OCI-M2 (cell line): Measurements from ENCODE around the gene ACTR3C.

Source experiments
- DNase-seq: peaks from one replicate; lab custom pipeline; 2025; ENCODE audit not compliant: unreplicated experiment; lab: John Stamatoyannopoulos, UW

The ACTR3C gene

GRCh38 chr7:150322833-150323681 is at the start of gene ACTR3C, which contains the start of gene LRRC61:
Gene ACTR3C (minus strand): TSS chr7:150323545. CDS start chr7:150295296, 28,249 bp downstream.
Gene LRRC61 (plus strand): TSS chr7:150323355. CDS start chr7:150336862, 13,507 bp downstream.
- peak; percentile 91 for DNase-seq

- no peak for DNase-seq
Measured at GRCh38 chr7:150372271-150373048, 49.1 kb upstream of the ACTR3C start.

GRCh38 chr7:150371996-150372270 is 48.6 kb upstream of the ACTR3C start:
- no peak for DNase-seq

DNA sequence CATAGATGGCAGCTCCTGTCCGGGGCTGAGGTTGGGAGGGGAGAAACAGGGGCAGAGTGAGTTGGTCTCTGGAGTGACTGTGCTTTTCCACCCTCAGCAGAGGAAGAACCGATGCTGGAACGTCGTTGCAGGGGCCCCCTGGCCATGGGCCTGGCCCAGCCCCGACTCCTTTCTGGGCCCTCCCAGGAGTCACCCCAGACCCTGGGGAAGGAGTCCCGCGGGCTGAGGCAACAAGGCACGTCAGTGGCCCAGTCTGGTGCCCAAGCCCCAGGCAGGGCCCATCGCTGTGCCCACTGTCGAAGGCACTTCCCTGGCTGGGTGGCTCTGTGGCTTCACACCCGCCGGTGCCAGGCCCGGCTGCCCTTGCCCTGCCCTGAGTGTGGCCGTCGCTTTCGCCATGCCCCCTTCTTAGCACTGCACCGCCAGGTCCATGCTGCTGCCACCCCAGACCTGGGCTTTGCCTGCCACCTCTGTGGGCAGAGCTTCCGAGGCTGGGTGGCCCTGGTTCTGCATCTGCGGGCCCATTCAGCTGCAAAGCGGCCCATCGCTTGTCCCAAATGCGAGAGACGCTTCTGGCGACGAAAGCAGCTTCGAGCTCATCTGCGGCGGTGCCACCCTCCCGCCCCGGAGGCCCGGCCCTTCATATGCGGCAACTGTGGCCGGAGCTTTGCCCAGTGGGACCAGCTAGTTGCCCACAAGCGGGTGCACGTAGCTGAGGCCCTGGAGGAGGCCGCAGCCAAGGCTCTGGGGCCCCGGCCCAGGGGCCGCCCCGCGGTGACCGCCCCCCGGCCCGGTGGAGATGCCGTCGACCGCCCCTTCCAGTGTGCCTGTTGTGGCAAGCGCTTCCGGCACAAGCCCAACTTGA is 48.0 kb upstream of the ACTR3C start:
- DNase-seq = no peak

DNA sequence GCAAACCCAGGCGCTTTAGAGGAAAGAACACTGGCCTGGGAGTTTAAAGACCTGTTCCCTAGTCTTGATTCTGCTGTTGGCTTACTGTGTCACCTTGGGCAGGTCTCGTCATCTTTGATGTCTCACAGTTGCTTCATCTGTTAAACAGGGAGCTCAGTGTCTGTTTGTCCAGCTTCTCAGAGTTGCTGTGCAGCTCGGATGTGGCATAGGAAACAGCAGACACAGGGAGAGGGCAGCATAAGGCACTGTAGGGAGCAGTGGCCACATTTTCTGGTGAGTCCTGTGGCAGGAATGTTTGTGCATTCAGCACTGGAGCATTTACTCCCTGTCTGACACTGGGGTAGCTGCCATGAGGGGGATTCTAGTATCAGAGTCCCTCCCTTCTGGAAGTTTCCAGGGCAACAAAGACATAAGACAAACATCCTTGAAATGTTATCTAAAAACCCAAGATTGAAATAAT is 47.3 kb upstream of the ACTR3C start:
- DNase-seq = no peak

- no peak for DNase-seq
Measured at GRCh38 chr7:150369748-150370501, 46.6 kb upstream of the ACTR3C start.

DNA sequence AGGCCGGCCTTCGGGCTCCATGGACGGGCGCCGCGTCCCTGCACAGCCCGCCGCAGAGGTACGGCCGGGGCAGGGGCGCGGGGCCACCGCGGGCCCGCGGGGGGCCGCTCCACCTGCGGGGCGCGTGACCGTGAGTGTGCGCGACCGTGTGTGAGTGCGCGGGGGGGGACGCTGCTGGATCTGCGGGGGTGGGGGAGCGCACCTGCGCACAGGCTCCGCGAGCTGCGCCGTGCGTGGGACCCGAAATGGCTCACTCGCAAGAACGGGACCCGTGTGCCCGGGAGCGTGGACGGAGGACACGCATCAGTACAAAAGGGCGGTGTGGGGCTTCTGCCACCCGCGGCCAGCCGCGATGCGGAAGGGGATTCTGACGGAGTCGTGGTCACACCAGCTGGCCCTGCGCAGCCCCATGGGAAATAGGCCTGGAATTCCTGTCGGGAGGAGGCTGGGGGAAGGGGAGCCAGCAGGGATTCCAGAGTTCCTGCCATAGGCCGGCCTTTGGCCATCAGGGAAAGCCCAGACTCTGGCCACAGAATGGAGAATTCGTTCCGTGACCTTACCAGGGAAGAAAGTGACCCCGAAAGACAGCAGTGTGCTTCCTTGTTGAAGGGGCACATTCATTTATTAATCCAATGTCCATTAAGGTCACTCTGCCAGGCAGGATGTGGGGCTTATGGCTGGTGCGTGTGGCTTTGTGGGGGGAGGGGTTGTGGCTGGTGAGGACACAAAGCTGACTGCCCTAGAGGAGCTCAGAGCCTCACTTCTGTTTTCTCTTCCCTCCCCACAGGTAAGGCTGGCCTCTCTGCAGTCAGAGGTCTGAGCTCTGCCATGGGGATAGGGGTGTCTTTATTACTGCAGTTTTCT is 45.8 kb upstream of the ACTR3C start:
- no peak for DNase-seq

- no peak for DNase-seq
Measured at GRCh38 chr7:150368096-150368883, 44.9 kb upstream of the ACTR3C start, which contains the start of gene REPIN1. Gene REPIN1 (plus strand): TSS chr7:150368822. CDS start chr7:150369712, 890 bp downstream.

DNA sequence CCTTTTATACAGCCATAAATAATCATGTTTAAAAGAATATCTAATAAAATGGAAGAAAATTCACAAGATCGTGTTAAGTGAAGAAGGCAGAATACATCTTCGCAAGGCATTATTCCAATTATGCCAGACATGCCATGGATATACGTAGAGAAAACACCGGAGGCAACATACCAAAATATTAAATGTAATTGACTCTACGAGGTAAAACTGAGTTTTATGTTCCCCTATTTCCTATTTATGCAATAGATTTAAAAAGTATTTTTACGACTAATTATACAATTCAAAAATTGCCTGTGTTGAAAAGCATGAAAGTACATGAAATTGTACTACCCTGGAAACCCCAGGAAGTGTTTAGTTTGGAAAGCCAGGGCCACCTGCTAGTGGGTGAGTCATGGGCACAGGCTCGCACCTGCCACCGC is 44.3 kb upstream of the ACTR3C start:
- DNase-seq = no peak

GRCh38 chr7:150365673-150366398 is 42.5 kb upstream of the ACTR3C start:
- DNase-seq = no peak

DNA sequence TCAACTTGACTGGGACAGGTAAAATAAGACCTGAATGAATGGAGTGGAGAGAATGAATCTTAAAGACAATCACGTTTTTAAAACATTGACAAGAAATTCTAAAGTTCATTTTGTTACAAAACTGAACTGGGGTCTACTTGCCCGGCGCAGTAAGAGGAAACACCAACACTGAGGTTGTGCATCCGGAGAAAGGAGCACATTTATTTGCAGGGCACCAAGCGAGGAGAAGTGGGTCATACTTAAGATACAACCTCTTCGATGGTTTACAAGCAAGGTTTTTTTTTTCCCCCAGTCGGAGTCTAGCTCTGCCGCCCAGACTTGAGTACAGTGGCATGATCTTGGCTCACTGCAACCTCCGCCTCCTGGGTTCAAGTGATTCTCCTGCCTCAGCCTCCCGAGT is 41.8 kb upstream of the ACTR3C start:
- no peak for DNase-seq

DNA sequence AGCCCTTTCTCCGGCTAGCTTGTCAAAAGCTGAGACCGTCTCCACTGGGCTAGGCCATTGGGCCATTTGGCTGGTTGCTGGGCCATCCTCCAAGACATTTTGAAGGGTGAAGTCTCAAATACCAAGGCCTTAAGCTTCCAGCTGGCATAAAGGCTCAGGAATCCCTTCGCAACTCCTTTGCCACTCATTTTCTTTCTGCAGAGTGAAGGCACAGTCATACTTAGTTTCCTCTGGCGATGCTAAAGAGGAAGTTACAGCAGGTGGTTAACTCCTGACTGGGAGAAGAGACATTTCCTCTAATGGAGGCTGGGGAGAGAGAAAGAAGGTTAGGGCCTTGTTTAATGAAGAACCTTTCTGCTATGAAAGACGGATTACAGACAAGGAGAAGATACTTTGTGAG is 40.5 kb upstream of the ACTR3C start:
- no peak for DNase-seq

GRCh38 chr7:150363370-150363769 is 40.0 kb upstream of the ACTR3C start:
- DNase-seq = no peak

- DNase-seq = no peak
Measured at GRCh38 chr7:150361807-150362621, 38.7 kb upstream of the ACTR3C start.

GRCh38 chr7:150361402-150361801 is 38.1 kb upstream of the ACTR3C start:
- DNase-seq = no peak

GRCh38 chr7:150360363-150361058 is 37.2 kb upstream of the ACTR3C start:
- no peak for DNase-seq
